HG03280 (cell line): ENCODE measurements around the gene RPL7A.

Experiments
- ATAC-seq: cut with Tn5 transposase; IDR thresholded peaks from one replicate; pipeline ENCODE4 v1.9.1; 2021; ENCODE audit warnings: mild to moderate bottlenecking, moderate library complexity; ENCODE audit not compliant: unreplicated experiment

RPL7A gene

GRCh38 chr9:133347515-133347984 is 468 bp upstream of the RPL7A start:
- peak; percentile 23 for ATAC-seq

- ATAC-seq = no peak
Measured at GRCh38 chr9:133348718-133349573, 928 bp downstream of the RPL7A start.

- ATAC-seq = no peak
Measured at GRCh38 chr9:133349965-133350616, 2.1 kb downstream of the RPL7A start.

- ATAC-seq = no peak
Measured at GRCh38 chr9:133351526-133351907, 3.5 kb downstream of the RPL7A start.

GRCh38 chr9:133351908-133352634 is 4.1 kb downstream of the RPL7A start:
- no peak for ATAC-seq

GRCh38 chr9:133352635-133353340 is 4.8 kb downstream of the RPL7A start:
- no peak for ATAC-seq

GRCh38 chr9:133353548-133353947 is 5.5 kb downstream of the RPL7A start:
- ATAC-seq = no peak

GRCh38 chr9:133354766-133355165 is 6.7 kb downstream of the RPL7A start:
- no peak for ATAC-seq

- ATAC-seq = peak; percentile 28
Measured at GRCh38 chr9:133355881-133356357, 7.9 kb downstream of the RPL7A start.

GRCh38 chr9:133356391-133357091 is 8.5 kb downstream of the RPL7A start, which contains the start of the genes SURF1 and SURF2:
TSS of gene SURF1 (minus strand) at chr9:133356487. CDS start at chr9:133356453, 34 bp downstream.
TSS of gene SURF2 (plus strand) at chr9:133356550. CDS start at chr9:133356593, 43 bp downstream.
- peak; percentile 73 for ATAC-seq

- ATAC-seq = no peak
Measured at GRCh38 chr9:133357656-133358055, 9.6 kb downstream of the RPL7A start.

GRCh38 chr9:133359399-133360175 is 11.6 kb downstream of the RPL7A start:
- no peak for ATAC-seq

- ATAC-seq = no peak
Measured at GRCh38 chr9:133360400-133361393, 12.7 kb downstream of the RPL7A start.

- ATAC-seq = no peak
Measured at GRCh38 chr9:133361507-133362092, 13.6 kb downstream of the RPL7A start.

GRCh38 chr9:133362359-133363044 is 14.5 kb downstream of the RPL7A start:
- ATAC-seq = no peak

- ATAC-seq = no peak
Measured at GRCh38 chr9:133366435-133366834, 18.4 kb downstream of the RPL7A start.

- ATAC-seq = no peak
Measured at GRCh38 chr9:133367221-133367620, 19.2 kb downstream of the RPL7A start.
